Stimulated activated CD4-positive, alpha-beta T cell treated with anti-CD3 and anti-CD28 coated beads, Interleukin-2, amount 100 ng/mL, for 24 hours (primary cell): ENCODE data around the gene STC2.

Experiments
- DNase-seq, 2 donors: peaks; one replicate each; pipeline ENCODE4 v3.0.0-alpha.2; 2020

The STC2 gene

DNA sequence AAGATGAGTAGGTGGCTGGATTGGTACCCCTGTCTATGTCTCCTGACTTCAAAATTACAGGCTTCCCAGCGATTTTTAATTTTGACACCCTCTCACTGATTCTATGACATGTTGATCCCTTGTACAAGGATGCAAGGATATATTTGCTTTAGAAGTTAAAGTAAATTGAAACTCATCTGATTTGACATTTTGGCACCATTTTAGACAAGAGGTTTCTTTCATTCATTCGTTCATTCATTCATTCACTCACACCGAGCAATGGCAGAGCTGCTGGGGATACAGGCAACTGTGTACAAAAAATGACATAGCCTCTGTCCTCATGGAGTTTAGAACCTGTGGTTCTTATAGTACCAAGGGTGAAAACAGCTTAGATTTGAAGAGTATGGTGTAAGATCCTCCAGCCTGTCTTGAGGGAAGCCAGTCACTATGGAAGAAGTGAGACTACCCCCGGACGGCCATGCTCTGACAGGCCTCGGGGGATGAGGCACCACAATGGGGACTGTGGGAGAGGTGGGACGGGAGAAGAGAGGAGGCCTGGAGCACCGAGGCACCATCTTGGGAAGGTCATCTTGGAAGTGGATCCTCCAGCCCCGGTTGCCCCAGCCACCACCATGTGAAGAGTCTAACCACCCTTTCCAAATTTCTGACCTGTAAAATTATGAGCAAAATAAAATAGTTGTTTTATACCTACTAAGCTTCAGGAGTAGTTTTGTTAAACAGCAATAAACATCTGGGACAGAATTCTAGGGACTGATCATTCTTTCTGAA is 16.2 kb downstream of the STC2 start:
- no peak for DNase-seq

DNA sequence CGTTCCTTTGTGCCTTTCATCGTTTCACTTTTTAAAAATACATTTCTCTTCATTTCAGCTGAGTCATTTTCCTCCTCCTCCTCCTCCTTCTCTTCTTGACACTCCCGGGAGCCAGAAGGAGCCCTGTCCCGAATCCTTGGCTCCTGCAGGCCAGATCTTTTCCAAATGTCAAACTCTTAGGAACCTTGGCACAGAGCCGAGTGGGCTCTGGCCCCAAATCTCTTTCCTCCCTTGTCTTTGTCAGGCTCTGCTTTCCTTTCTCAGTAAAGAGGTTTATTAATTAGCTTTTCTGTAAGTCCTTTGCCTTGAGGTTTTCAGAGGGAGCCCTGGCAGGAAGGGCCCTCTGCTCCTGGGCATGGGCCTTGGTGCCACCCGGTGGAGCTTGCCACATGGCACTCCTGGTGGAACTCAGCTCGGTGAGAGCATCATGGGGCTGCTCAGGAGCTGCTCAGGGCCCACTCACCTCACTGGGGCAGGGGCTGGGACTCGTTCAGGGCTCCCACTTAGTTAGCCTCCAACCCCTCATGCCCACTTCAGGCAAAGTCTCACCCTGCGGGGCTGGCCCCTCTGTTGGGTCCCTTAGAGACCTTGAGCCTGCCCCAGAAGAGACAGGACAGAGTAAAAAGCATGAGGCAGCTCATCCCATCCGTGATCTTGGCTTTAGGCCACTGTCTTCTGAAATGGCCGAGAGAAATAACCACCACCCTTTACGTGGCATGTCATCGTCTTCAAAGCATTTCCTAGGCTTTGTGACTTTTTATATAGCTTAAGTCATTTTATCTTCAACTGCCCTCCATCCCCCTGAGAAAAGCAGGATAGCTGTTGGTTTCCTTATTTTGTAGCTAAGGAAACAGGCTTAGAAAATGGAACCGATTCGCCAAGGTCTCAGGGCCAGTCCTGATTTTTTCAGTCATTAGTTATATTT is 17.1 kb downstream of the STC2 start:
- no peak for DNase-seq

DNA sequence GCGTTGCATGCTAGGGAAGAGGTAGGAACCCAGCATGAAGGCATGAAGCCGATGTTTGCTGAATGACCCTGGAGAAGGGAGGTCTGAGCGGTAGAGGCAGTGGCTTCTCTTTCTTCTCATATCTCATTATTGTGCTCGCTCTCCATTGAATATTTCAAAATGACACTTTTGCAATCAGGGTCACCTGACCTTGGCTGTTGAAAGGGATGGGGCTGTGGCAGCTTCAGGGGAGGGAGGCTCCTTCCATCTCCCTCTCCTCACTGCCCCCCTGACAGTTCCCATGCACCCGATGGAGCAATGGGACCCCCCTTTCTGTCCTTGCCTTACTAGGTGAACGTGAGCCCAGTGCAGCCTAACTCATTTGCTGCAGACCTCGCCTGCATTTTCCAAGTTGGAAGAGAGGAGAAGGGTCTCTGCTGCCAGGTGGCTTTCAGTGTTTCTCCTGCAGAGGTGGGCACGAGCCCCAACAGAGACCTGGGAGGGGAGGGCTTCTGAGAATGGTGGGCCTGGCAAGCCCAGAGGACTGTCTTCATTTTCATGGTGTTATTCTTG is 17.9 kb downstream of the STC2 start:
- DNase-seq = no peak

DNA sequence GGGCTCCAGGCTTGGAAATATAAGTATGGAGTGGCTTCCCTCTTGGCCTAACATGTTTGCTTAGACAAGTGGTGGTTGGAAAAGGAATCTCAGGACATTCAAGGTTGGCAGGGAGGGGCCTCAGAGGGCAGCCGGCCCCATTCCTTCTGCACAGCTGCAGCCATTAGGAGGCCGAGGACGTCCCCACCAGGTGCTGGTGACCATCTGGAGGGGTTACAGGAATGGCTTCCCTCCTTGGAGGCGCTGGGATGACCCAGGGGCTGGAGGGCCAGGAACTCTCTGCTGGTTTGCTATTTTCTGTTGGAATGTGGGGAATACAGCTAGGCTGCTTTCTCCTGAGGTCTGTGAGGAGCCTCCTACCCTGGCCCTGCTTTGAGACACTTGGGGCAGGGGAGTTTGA is 18.5 kb downstream of the STC2 start:
- no peak for DNase-seq

DNA sequence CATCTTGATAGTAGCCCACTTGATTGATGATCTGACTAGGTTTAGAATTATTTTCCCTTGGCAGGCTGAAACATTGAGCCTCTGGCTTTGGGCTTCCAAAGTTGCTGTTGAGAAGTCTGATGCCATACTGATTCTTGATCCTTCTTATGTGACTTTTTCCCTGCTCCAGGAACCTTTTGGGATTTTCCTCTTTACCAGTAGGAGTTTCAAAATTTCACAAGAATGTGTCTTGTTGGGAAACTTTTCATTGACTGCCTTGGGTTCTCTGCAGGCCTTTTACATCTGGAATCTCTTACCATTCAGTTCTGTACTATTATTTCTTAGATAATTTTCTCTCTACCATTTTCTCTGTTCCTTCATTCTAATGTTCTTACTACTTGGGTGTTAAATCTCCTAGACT is 20.0 kb downstream of the STC2 start:
- DNase-seq = no peak

DNA sequence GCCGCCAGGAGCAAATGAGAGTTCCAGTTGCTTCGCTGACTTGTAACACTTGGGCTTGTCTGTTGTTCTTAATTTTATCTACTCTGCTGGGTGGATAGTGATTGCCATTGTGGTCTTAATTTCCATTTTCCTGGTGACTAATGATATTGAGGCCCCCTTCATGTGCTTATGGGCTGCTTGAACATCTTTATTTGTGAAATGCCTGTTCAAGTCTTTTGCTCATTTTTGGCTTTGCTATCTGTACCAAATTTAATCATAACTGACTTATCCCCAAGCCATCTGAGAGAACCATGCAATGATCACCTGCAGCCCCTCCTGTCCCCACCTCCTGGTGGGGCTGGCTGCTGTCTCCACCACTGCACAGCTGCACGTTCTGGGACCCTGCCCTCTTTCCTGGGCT is 20.5 kb downstream of the STC2 start:
- no peak for DNase-seq

DNA sequence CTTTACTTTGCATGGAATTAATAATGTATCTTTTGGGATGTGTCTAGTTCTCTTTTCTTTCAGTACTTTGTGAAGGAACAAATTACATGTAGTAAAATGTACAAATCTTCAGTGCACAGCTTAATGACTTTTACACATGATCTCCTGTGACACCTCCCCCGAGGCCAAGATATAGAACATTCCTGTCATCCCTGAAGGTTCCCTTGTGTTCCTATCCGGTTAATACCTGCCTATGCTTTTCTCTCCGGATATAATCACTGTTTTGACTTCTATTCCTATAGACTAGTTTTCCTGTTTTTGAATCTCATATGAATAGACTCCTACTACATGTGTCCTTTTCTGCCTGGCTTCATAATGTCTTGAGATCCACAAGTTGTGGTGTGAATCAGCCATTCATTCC is 21.5 kb downstream of the STC2 start:
- no peak for DNase-seq

DNA sequence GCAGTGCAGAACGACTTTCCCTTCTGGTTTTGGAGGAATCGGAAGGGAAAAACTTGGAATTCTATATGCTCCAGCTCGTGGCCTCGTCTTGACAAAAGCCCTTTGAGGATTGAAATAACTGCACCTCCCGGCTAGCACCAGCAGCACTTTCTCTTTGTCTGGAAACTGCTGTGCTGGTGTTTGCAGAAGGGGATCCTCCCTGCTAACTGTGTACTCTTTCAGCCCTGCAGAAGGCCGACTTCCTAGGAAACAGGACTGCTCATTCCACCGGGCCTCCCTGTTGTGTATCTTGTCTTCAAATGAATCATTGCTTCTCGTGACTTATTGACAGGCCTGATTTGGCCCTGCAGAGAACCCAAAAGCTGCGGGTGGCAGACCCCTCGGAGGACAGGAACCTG is 23.6 kb downstream of the STC2 start:
- DNase-seq = no peak

DNA sequence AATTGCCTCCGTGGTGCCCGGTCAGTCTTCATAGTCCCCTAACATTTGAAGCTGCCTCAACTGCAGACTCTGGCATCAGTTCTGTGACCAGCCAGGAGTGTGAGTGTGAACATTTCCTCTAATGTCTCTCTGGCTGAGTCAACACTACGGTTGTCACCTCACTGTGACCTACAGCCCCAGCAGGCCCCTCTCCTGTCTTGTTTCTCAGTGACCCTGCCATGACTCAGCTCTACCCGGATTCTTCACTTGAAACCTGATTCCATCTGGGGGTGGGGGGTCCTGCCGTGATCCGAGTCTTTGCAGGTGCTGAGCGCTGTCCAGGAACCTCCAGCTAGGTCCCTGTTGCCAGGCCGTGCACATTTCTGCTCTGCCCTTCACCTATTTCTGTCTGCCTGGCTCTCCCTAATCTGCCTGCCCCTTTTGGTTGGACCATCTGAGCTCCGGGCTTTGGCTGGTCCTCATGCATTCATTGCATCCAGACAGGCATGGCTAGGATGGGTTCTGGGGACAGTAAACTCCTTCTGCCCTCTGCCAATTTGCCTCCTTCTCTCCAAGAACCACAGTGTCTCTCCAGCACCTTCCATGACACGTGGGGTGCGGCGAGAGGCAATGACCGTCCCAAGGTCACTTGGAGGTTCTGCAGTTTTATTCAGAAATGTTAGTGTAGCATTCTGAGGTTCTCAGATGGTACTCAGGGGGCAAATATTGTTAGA is 24.2 kb downstream of the STC2 start:
- no peak for DNase-seq

DNA sequence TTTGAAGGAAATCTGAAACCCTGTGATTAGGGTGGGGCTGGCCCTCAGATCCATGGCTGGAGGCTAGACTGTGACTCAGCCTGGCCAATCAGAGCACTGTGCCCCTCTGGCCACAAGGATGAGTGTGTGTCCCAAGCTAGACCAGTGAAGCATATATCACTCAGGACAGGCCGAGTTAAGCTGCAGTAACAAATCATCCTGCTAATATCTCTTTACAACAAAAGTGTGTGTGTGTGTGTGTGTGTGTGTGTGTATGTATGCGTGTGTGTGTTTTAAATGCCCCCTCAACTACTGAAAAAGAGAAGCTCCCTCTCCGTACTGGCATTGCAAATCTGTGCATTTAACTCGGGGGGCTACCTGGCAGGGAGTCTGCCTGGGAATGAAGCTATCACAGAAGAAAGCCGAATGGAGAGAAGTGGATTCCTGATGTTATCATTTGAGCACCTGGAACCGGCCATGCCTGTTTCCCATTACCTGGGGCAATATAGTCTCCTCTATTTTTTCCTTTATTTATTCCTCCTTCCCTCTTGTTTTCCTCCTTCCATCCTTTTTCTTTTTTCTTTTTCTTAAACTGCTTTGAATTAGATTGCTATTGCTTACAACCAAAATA is 25.6 kb downstream of the STC2 start:
- no peak for DNase-seq

DNA sequence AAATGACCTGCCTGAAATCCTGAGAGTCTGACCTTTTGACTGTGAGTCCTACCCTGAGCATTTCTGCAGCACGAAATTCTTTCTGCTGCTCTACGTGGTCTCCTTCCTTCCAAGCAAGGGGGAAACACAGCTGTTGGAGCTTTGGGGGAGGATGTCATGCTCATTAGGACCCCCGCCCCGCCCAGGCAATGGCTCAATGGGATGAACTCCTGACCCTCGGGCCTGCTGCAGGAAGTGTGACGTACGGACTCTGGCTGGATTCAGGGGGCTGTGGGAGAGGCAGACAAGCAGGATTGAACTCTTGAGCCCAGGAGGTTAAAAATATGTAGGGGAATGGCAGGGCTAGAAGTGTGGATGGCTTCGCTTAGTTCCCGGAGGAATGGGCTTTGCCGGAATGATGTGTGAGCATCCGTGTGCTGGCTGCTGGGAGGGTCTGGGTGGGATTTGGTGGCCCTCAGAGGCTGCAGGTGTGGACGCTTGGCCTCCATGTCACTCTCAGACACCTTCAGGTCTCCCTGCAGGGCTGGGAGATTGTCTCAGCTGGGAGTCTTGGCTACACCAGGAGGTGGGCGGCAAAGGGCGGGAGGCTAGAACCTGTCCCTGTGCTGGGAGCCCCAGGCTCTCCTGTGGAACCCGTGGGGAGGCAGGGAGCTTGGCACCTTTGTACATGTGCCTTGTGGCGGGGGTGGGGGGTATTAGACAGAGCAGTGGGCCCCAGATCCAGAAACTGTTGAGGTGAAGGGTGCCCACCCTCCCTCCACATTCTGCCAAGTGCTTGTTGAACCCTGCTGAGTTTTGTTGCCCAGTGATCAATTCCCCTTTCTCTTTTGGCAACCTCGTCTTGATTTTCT is 26.3 kb downstream of the STC2 start:
- DNase-seq = no peak

DNA sequence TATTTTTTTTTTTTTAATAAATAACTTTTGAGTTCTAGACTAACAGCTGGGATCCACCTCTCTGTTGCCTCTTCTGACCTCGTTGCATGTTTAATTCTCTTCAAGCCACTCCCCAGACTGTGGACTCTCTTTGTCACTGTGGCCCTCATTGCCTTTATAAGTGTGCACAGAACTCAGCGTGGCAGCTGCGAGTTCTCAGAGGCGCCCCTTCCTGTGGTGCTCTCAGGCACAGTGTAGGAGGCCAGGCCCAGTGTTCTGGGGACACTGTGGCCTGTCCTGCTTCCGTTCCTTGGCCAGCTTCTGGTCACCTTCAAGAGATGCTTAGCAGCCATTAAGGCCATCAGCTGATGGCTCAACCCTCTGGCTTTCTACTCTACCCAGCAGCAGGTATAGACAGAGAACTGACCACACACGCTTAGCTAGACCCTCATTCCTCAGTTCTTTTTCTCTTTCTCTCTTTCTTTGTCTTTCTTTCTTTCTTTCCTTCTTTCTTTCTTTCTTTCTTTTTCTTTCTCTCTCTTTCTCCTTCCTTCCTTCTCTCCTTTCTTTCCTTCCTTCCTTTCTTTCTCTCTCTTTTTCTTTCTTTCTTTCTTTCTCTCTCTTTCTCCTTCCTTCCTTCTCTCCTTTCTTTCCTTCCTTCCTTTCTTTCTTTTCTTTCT is 27.7 kb downstream of the STC2 start:
- no peak for DNase-seq

DNA sequence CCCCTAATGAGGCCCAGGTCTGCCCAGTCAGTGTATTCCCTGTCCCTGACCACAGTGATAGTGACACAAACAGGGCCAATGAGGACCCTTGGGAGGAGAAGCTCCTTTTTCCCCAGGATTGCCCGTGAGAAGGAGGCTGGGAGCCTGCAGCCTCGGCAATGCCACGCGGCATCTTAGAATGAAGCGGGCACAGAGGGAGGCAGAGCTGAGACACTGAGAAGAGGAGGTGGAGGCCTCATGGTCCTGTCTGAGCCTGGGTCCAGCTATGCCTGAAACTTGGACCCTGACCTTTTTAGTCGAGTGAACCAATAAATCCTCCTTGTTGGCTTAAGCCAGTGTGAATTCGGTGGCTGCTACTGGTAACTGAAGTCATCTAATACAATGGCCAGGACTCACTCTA is 28.4 kb downstream of the STC2 start:
- DNase-seq = no peak

DNA sequence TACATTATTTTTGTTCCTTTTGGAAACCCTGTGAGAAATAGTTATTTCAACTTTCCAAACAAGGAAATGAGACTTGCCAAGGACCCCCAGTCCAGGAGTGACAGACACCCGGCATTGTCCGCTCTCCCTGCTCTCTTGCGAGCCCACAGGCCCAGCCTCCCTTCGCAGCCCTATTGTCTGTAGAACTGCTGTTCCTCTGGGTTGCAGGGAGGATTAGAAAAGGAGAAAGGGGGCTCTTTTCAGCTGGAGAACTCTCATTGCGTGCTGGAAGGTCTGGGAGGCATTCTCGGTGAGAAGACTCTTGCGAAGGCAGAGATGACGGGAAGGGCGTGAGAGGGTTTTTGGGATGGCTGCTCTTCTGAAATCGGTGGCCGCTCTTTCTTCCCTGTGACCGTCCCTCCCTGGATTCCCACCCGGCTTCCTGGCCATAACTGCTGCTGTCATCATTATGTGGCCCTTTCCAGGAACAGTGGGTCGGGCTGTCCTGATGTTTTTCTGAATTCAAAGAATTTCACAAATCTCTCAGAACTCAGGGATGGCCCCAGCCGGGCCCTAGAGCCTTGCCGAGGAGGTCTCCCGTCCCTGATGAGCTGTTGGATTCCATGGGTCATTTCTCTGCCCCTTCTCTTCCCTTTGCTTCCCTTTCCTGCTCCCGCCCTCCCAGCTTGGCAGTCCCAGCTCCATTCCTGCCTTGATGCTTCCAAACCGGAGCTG is 29.8 kb downstream of the STC2 start:
- no peak for DNase-seq

DNA sequence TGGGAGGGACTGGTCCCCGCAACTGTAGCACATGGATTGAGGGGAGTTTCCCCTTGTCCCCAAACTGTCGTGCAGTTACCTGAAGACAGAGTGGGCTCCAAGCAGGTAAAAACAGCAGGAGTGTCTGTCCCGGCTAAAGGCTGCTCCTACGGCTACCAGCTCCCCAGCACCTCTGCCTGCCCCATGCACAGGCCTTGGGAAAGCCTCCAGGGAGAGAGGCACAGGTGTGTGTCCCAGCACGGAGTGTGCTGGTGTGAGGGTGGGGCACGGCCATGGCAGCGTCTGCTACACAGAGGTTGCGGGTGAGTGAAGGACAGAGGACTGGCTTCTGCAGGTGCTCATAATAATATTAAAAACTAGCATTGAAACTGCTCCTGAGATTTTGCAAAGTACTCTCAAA is 30.4 kb downstream of the STC2 start:
- no peak for DNase-seq

DNA sequence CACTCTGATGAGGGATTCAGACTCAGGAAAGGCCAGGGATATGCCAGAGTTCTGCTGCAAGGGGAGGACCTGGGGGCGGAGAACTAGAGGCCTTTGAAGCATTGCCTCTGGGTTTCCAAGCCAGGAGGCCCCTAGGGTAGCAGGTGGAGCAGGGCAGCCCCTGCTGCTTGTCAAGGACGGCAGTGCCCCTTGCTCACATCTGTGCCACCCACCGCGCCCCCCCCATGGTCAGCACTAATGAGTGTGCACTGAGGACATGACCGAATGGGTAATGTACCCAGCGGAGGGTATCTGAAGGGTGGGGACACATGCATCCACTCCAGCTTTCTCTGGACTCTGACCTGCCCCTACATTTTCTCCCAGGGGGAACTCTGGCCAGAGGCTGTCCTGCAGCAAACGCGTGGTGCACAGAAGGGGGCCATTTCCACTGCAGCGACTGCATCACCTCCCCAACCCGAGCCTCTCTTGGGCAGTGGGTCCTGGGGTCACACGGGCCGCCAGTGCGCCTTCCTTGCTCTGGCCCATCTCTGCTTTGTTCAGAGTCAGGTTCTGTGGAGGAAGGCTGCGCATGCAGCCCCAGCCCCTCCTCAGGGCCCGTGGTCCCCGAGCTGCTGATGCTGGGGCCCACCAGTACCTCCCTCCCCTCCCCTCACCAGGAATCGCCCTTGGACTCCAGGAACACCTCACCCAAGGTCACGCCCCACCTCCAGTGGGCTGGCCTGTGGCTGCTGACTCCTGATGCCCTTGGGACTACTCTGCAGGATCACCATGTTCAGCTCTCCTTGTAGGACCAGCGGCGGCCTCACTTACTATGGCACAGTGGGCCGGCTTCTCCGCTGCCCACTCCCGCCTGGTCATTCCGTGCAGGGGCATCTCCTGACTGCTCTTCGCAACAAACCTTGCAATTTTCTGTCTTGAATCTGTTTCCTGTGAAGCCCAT is 31.2 kb downstream of the STC2 start:
- DNase-seq = no peak

DNA sequence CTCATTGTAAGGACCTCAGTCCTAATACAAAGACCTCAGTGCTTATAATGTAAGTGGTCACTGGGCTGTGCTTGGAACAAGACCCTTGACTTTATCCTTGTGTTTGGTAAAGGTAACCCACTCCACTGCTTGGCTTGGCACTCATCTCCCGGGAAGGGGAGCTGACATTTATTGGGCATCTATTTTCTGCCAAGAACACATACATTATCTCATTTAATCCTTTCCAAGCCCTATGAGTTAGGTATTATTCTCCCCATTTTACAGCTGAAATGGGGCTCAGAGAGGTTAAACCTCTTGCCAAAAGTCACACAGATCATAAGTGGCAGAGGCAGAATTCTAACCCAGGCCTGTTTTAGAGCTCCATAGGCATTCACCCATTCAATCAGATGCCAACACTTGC is 32.4 kb downstream of the STC2 start:
- no peak for DNase-seq

DNA sequence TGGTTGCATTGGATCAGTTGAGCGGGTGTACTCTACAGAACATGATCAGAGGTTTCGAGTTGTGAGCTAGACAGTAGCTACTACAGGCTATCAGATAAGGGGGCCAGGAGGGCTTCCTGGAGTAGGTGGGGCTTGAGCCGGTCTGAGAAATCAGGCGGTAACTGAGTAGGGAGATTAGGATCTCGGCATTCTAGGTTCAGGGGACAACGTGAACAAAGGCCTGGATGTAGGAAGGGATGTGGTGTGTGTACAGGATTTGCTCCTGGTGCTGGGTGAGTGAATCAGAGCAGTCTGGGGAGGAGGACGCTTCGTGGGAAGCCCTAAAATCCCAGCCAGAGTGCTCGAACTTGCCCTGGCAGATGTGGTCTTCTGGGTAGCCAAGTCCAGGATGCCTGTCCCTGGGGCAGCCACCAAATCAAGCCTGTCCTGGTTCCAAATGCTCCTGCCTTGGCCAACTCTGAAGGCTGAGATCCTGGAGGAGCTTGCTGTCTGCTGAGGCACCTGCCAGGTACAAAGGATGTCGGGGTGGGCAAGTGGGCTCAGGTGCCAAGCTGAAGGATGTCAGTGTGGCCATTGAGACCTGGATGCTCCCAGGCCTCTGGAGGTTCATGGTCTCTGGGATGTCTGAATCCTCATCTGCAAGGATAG is 33.4 kb downstream of the STC2 start:
- no peak for DNase-seq
